MM.1S (cell line): ENCODE data around the gene FAM193A.

Experiments
- DNase-seq: peaks from one replicate; pipeline ENCODE4 v3.0.0-alpha.2; 2015
- H2AFZ ChIP-seq: fragments of 300-600 bp; sonication (generic); 2 replicates; pipeline ENCODE4 v1.6.0; 2016; ENCODE audit warnings: antibody characterized with exemption, low read length
- H3F3A ChIP-seq: fragments of 300-600 bp; sonication (generic); 2 replicates; pipeline ENCODE4 v1.6.1; 2016; ENCODE audit warnings: mild to moderate bottlenecking, antibody characterized with exemption, low read length, moderate library complexity, mixed read lengths; ENCODE audit not compliant: insufficient read depth
- H3K27ac ChIP-seq: fragments of 300-600 bp; sonication (generic); 2 replicates; pipeline ENCODE4 v1.5.1; 2016; ENCODE audit warnings: mild to moderate bottlenecking, low read length
- H3K27me3 ChIP-seq: fragments of 300-600 bp; sonication (generic); replicated peaks from 2 replicates; pipeline ENCODE4 v1.6.0; 2016; ENCODE audit warnings: low read length; ENCODE audit not compliant: insufficient read depth
- H3K36me3 ChIP-seq: fragments of 300-600 bp; sonication (generic); replicated peaks from 2 replicates; pipeline ENCODE4 v1.6.1; 2016; ENCODE audit warnings: mild to moderate bottlenecking, low read length, mixed read lengths; ENCODE audit not compliant: insufficient read depth
- H3K4me1 ChIP-seq: fragments of 300-600 bp; sonication (generic); 2 replicates; pipeline ENCODE4 v1.6.1; 2016; ENCODE audit warnings: low read length, mixed read lengths
- H3K4me2 ChIP-seq: fragments of 300-600 bp; sonication (generic); 2 replicates; pipeline ENCODE4 v1.6.0; 2016; ENCODE audit warnings: low read depth, low read length
- H3K4me3 ChIP-seq: fragments of 300-600 bp; sonication (generic); 2 replicates; pipeline ENCODE4 v1.5.1; 2016; ENCODE audit warnings: low read length, mixed read lengths
- H3K79me2 ChIP-seq: fragments of 300-600 bp; sonication (generic); 2 replicates; pipeline ENCODE4 v1.6.1; 2016; ENCODE audit warnings: mixed run types, low read length, mixed read lengths
- H3K9ac ChIP-seq: fragments of 300-600 bp; sonication (generic); 2 replicates; pipeline ENCODE4 v1.6.1; 2016; ENCODE audit warnings: low read length, mixed read lengths
- H3K9me2 ChIP-seq: fragments of 300-600 bp; sonication (generic); replicated peaks from 2 replicates; pipeline ENCODE4 v1.6.1; 2016; ENCODE audit warnings: mild to moderate bottlenecking, low read length, mixed read lengths; ENCODE audit not compliant: insufficient read depth
- H3K9me3 ChIP-seq: fragments of 300-600 bp; sonication (generic); replicated peaks from 2 replicates; pipeline ENCODE4 v1.6.1; 2016; ENCODE audit warnings: mild to moderate bottlenecking, low read length, mixed read lengths; ENCODE audit not compliant: insufficient read depth
- H4K20me1 ChIP-seq: fragments of 300-600 bp; sonication (generic); 2 replicates; pipeline ENCODE4 v1.6.1; 2016; ENCODE audit warnings: mild to moderate bottlenecking, low read length, moderate library complexity, mixed read lengths; ENCODE audit not compliant: insufficient read depth
- CTCF ChIP-seq: fragments of 300-600 bp; sonication (generic); IDR thresholded peaks from 2 replicates; pipeline ENCODE4 v1.5.1; 2016; ENCODE audit warnings: antibody characterized with exemption, low read length, mixed read lengths
- EZH2 ChIP-seq: fragments of 300-600 bp; sonication (generic); optimal IDR thresholded peaks from 2 replicates; pipeline ENCODE3; 2017; ENCODE audit warnings: low read depth, mild to moderate bottlenecking, antibody characterized with exemption, low read length, mixed read lengths
- EZH2phosphoT487 ChIP-seq: fragments of 300-600 bp; sonication (generic); IDR thresholded peaks from 2 replicates; pipeline ENCODE4 v1.6.1; 2018; ENCODE audit warnings: antibody characterized with exemption, low read length

The FAM193A gene

GRCh38 chr4:2702770-2703169 is 166.3 kb downstream of the FAM193A start:
- TF ChIP-seq CTCF (no peak), EZH2phosphoT487 (no peak), EZH2 (no peak)
- H3K4me1 ChIP-seq: no peaks in the 10 kb centered on the region
- H3K9me2 ChIP-seq: no peaks in the 10 kb centered on the region
- no peak overlapping the region for H2AFZ ChIP-seq
- no peaks in the 10 kb centered on the region for H3K36me3 ChIP-seq
- H3K27me3 ChIP-seq: no peaks in the 10 kb centered on the region
- H3K4me2 ChIP-seq: no peak overlapping the region
- peaks cover 5% of the 10 kb centered on the region for H3K79me2 ChIP-seq
- H3K4me3 ChIP-seq: no peak overlapping the region
- H3K9me3 ChIP-seq: no peaks in the 10 kb centered on the region
- no peaks in the 10 kb centered on the region for H3F3A ChIP-seq
- DNase-seq: no peak
- H3K27ac ChIP-seq: no peak overlapping the region
- H4K20me1 ChIP-seq: no peaks in the 10 kb centered on the region
- H3K9ac ChIP-seq: no peak overlapping the region

GRCh38 chr4:2712261-2712842 is 175.9 kb downstream of the FAM193A start:
- TF ChIP-seq EZH2 (no peak), CTCF (no peak)
- H3K4me2 ChIP-seq: no peak overlapping the region
- no peaks in the 10 kb centered on the region for H3K27me3 ChIP-seq
- H2AFZ ChIP-seq: no peak overlapping the region
- no peak for DNase-seq
- H3K9me3 ChIP-seq: no peaks in the 10 kb centered on the region
- no peaks in the 10 kb centered on the region; the same call in 1 of the 2 replicates for H3F3A ChIP-seq
- no peaks in the 10 kb centered on the region for H3K36me3 ChIP-seq
- no peaks in the 10 kb centered on the region for H4K20me1 ChIP-seq
- no peak overlapping the region for H3K27ac ChIP-seq
- no peaks in the 10 kb centered on the region for H3K4me1 ChIP-seq
- H3K4me3 ChIP-seq: no peak overlapping the region
- H3K9ac ChIP-seq: no peak overlapping the region
- H3K79me2 ChIP-seq: no peaks in the 10 kb centered on the region
- H3K9me2 ChIP-seq: no peaks in the 10 kb centered on the region

- TF ChIP-seq EZH2phosphoT487 (no peak), CTCF (no peak), EZH2 (no peak)
- H3K79me2 ChIP-seq: no peaks in the 10 kb centered on the region
- H3K36me3 ChIP-seq: no peaks in the 10 kb centered on the region
- H3K4me3 ChIP-seq: no peak overlapping the region
- no peaks in the 10 kb centered on the region for H3K27me3 ChIP-seq
- H3K4me2 ChIP-seq: no peak overlapping the region
- no peak overlapping the region for H3K27ac ChIP-seq
- no peak for DNase-seq
- no peaks in the 10 kb centered on the region for H3K9me3 ChIP-seq
- no peaks in the 10 kb centered on the region for H3K4me1 ChIP-seq
- no peak overlapping the region for H2AFZ ChIP-seq
- H3K9ac ChIP-seq: no peak overlapping the region
- H4K20me1 ChIP-seq: no peaks in the 10 kb centered on the region
- H3F3A ChIP-seq: no peaks in the 10 kb centered on the region; the same call in 1 of the 2 replicates
- H3K9me2 ChIP-seq: no peaks in the 10 kb centered on the region
Measured at GRCh38 chr4:2713337-2713736, 176.9 kb downstream of the FAM193A start.
